Astrocyte (in vitro differentiated cells and primary cell): ENCODE measurements around the gene ATOH7. TPM values are rescaled to one million over a fixed set of nuclear protein-coding genes. Genes with fewer than 3 reads are reported as not detected.

Source experiments
- DNase-seq: peaks from one replicate; pipeline ENCODE4 v3.0.0-alpha.2; 2010; ENCODE audit warnings: low read depth
- FAIRE-seq: peaks from 2 replicates; lab custom pipeline; 2011; peaks lifted over from hg19 to GRCh38; lab: Jason Lieb, UNC
- H2AFZ ChIP-seq: 2 replicates; pipeline ENCODE4 v1.6.0; 2012; ENCODE audit warnings: low read depth, low read length, inconsistent platforms
- H3K27ac ChIP-seq: 2 replicates; pipeline ENCODE4 v1.5.1; 2011; ENCODE audit warnings: low read depth, low read length, inconsistent platforms
- H3K27me3 ChIP-seq: 2 replicates; pipeline ENCODE4 v1.6.0; 2011; ENCODE audit warnings: low read length, inconsistent platforms; ENCODE audit not compliant: insufficient read depth
- H3K36me3 ChIP-seq: 2 replicates; pipeline ENCODE4 v1.5.1; 2011; ENCODE audit warnings: low read length, inconsistent platforms; ENCODE audit not compliant: insufficient read depth
- H3K4me1 ChIP-seq: 2 replicates; pipeline ENCODE4 v1.5.1; 2011; ENCODE audit warnings: low read length, inconsistent platforms; ENCODE audit not compliant: insufficient read depth
- H3K4me2 ChIP-seq: 2 replicates; pipeline ENCODE4 v1.6.0; 2012; ENCODE audit warnings: low read length, inconsistent platforms
- H3K4me3 ChIP-seq: 2 replicates; pipeline ENCODE4 v1.5.1; 2011; ENCODE audit warnings: low read depth, mild to moderate bottlenecking, low read length, inconsistent platforms; ENCODE audit not compliant: insufficient read depth
- H3K79me2 ChIP-seq: 2 replicates; pipeline ENCODE4 v1.6.0; 2012; ENCODE audit warnings: mild to moderate bottlenecking, low read length, inconsistent platforms; ENCODE audit not compliant: insufficient read depth
- H3K9ac ChIP-seq: 2 replicates; pipeline ENCODE4 v1.6.0; 2012; ENCODE audit warnings: mild to moderate bottlenecking, low read length, inconsistent platforms
- H3K9me3 ChIP-seq: 2 replicates; pipeline ENCODE4 v1.5.1; 2012; ENCODE audit warnings: low read depth, mild to moderate bottlenecking, low read length, inconsistent platforms; ENCODE audit not compliant: insufficient read depth
- H4K20me1 ChIP-seq: 2 replicates; pipeline ENCODE4 v1.6.0; 2012; ENCODE audit warnings: low read length, inconsistent platforms; ENCODE audit not compliant: insufficient read depth
- H3K27ac Mint-ChIP-seq: one replicate; pipeline ENCODE4 v1.8.0; 2021; ENCODE audit warnings: mild to moderate bottlenecking, mixed read lengths; ENCODE audit not compliant: unreplicated experiment
- H3K27me3 Mint-ChIP-seq: one replicate; pipeline ENCODE4 v1.8.0; 2021; ENCODE audit warnings: low read depth, mixed read lengths; ENCODE audit not compliant: unreplicated experiment
- H3K36me3 Mint-ChIP-seq: one replicate; pipeline ENCODE4 v1.8.0; 2021; ENCODE audit warnings: low read depth, mixed read lengths; ENCODE audit not compliant: unreplicated experiment
- H3K4me1 Mint-ChIP-seq: one replicate; pipeline ENCODE4 v1.8.0; 2021; ENCODE audit warnings: low read depth, mixed read lengths; ENCODE audit not compliant: unreplicated experiment
- H3K4me3 Mint-ChIP-seq: one replicate; pipeline ENCODE4 v1.8.0; 2021; ENCODE audit warnings: mild to moderate bottlenecking, moderate library complexity, mixed read lengths; ENCODE audit not compliant: unreplicated experiment
- H3K9me3 Mint-ChIP-seq: one replicate; pipeline ENCODE4 v1.8.0; 2021; ENCODE audit warnings: mild to moderate bottlenecking, mixed read lengths; ENCODE audit not compliant: unreplicated experiment
- EZH2 ChIP-seq: IDR thresholded peaks from 2 replicates; pipeline ENCODE4 v1.6.1; 2012; ENCODE audit warnings: mild to moderate bottlenecking, low read length, inconsistent platforms; ENCODE audit not compliant: insufficient read depth
- total RNA-seq: library from RNA; stranded (reverse); gene quantifications from 2 replicates; pipeline ENCODE4 v1.2.1, GENCODE V29; 2021
- TF ChIP-seq, protein P1 (sequence below): IDR thresholded peaks from 2 replicates; pipeline ENCODE4 v1.5.1; 2011; ENCODE audit warnings: low read depth, mild to moderate bottlenecking, inconsistent platforms, low read length, moderate library complexity; ENCODE audit not compliant: insufficient read depth

Gene ATOH7
- total RNA-seq, 1 donor from 2014 or later, result not detected

DNA sequence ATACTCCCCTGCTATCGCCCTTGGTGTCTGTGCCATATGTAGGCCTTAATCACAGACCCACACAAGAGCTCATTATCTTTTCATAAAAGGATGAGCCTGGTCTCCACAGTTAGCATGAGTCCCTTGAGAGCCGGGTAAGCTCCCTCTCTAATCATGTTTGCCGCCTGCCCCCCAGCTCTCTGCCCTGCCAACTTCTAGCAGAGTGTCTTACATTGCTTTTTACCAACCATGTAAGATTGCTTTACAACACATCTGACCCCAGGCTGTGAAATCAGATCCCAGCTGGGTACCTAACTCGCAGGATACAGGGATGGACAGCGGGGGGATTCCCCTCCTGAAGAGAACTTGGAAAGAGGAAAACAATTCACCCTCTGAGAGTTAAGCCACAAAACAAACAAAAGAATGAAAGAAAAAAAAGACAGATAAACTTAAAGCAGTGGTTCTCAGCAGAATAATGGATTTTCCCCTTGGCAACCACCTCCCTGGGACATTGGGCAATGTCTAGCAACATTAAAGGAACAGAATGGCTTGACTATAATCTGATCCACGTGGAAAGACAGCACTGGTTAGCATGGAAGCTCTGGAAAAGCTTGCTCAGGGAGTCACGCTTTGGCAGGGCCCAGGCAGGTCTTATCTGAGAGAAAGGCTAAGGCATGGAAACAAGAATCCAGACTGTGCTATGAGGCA is 39.4 kb upstream of the ATOH7 start:
- Mint-ChIP-seq H3K27me3 (no peaks in the 10 kb centered on the region), H3K9me3 (peaks cover 7% of the 10 kb centered on the region), H3K27ac (no peak overlapping the region), H3K4me3 (no peak overlapping the region), H3K36me3 (no peaks in the 10 kb centered on the region), H3K4me1 (no peaks in the 10 kb centered on the region)
- H3K4me2 ChIP-seq, result no peak overlapping the region
- H3K27ac ChIP-seq, result no peak overlapping the region
- H2AFZ ChIP-seq, result no peak overlapping the region
- H3K27me3 ChIP-seq, result no peaks in the 10 kb centered on the region
- H3K36me3 ChIP-seq, result no peaks in the 10 kb centered on the region
- no peak overlapping the region for H3K4me3 ChIP-seq
- no peaks in the 10 kb centered on the region for H3K4me1 ChIP-seq
- TF ChIP-seq, protein P1, sequence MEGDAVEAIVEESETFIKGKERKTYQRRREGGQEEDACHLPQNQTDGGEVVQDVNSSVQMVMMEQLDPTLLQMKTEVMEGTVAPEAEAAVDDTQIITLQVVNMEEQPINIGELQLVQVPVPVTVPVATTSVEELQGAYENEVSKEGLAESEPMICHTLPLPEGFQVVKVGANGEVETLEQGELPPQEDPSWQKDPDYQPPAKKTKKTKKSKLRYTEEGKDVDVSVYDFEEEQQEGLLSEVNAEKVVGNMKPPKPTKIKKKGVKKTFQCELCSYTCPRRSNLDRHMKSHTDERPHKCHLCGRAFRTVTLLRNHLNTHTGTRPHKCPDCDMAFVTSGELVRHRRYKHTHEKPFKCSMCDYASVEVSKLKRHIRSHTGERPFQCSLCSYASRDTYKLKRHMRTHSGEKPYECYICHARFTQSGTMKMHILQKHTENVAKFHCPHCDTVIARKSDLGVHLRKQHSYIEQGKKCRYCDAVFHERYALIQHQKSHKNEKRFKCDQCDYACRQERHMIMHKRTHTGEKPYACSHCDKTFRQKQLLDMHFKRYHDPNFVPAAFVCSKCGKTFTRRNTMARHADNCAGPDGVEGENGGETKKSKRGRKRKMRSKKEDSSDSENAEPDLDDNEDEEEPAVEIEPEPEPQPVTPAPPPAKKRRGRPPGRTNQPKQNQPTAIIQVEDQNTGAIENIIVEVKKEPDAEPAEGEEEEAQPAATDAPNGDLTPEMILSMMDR, result no peak
- no peak for TF ChIP-seq EZH2
- H3K79me2 ChIP-seq, result no peaks in the 10 kb centered on the region
- DNase-seq, result peak; percentile 23
- FAIRE-seq, result no peak
- H3K9me3 ChIP-seq, result no peaks in the 10 kb centered on the region
- H4K20me1 ChIP-seq, result no peaks in the 10 kb centered on the region
- no peak overlapping the region for H3K9ac ChIP-seq

DNA sequence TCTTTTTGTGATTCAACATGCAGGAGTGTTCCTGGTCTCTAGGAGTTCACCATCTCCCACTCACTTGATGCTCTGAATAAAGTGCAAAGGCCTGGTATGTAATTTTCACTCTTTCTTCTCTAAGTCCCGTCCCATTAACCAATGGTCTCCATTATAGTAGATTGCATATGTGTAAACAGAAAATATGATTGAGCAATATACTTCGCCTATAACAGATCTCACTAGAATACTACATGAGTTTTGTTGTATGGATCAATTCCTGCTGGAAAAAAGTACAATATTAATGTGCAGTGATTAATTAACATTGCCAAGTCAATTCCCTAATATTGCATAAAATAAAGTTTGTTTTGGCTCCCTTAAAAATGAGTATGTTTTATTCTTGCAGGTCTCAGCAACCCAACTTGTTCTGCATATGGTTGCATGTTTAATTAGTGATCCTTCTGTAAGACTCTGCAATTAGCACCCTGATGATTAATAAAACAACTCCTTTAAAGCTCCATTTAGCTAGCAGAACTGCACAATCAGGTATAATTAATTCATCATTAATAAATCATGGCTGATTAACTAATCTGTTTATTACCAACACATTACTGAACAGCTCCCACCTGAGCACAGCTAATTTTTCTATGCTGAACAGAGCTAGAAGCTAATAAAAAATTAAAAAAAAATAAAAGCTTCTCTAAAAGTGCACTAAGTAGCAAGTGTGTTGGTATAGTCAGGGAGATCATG is 37.8 kb upstream of the ATOH7 start:
- Histone ChIP-seq H3K79me2 (no peaks in the 10 kb centered on the region), H3K36me3 (no peaks in the 10 kb centered on the region), H4K20me1 (no peaks in the 10 kb centered on the region), H3K9ac (no peak overlapping the region), H3K4me1 (no peaks in the 10 kb centered on the region), H2AFZ (no peak overlapping the region), H3K27ac (no peak overlapping the region), H3K4me3 (no peak overlapping the region), H3K4me2 (no peak overlapping the region), H3K27me3 (no peaks in the 10 kb centered on the region), H3K9me3 (no peaks in the 10 kb centered on the region)
- Mint-ChIP-seq H3K27ac (no peak overlapping the region), H3K36me3 (peaks cover under 1% of the 10 kb centered on the region), H3K4me3 (no peak overlapping the region), H3K9me3 (peaks cover 3% of the 10 kb centered on the region), H3K4me1 (no peaks in the 10 kb centered on the region), H3K27me3 (no peaks in the 10 kb centered on the region)
- no peak for DNase-seq
- no peak for FAIRE-seq
- TF ChIP-seq, protein P1, result no peak
- no peak for TF ChIP-seq EZH2
